ENCODE measurements around the gene ADSS1. TPM values are rescaled to one million over a fixed set of nuclear protein-coding genes. Genes with fewer than 3 reads are reported as not detected.

The ADSS1 gene
- total and polyA plus RNA-seq, 2 donors (not counting 1 experiment from before 2014, with no cell fraction given) = 2.2 to 3.5 TPM

- TF ChIP-seq CTCF (conservative IDR thresholded peaks at IDR 0.05 in 1 of 2, IDR thresholded peaks at IDR 0.05 in 1 of 2; ENCODE audit: low read depth in 1 of 2, low read length in 2 of 2) = no peak
- no peak for TF ChIP-seq EZH2 (IDR thresholded peaks at IDR 0.05; ENCODE audit: low read length, missing control alignments)
- Histone ChIP-seq H4K20me1 (ENCODE audit: control insufficient read depth, extremely low read depth, insufficient read depth, low read length) (no peaks in the 10 kb centered on the region), H3K9ac (ENCODE audit: insufficient read depth, low read length) (no peak overlapping the region), H3K4me2 (ENCODE audit: extremely low read depth, insufficient read depth, low read length) (no peak overlapping the region), H3K4me3 (replicated peaks in 1 of 4; ENCODE audit: control extremely low read depth in 1 of 4, insufficient read depth in 1 of 4, low read depth in 3 of 4, low read length in 4 of 4) (no peak overlapping the region), H3K36me3 (ENCODE audit: control insufficient read depth, insufficient read depth, low read length) (peaks cover 43% of the 10 kb centered on the region), H3K27me3 (ENCODE audit: control insufficient read depth, insufficient read depth, low read length) (no peaks in the 10 kb centered on the region), H3K4me1 (ENCODE audit: control insufficient read depth, extremely low read depth, insufficient read depth, low read length) (peaks cover under 1% of the 10 kb centered on the region), H2AFZ (ENCODE audit: low read length) (no peak overlapping the region), H3K9me3 (ENCODE audit: control insufficient read depth, insufficient read depth, low read depth, low read length) (no peaks in the 10 kb centered on the region), H3K27ac (ENCODE audit: insufficient read depth, low read length) (no peak overlapping the region), H3K79me2 (ENCODE audit: control insufficient read depth, insufficient read depth, low read length) (no peaks in the 10 kb centered on the region)
- DNase-seq (ENCODE audit: low read depth in 2 of 2) = no peak
Measured at GRCh38 chr14:104773505-104774452, 49.8 kb downstream of the ADSS1 start.

- no peaks in the 10 kb centered on the region for H3K9me3 ChIP-seq (ENCODE audit: control insufficient read depth, insufficient read depth, low read depth, low read length)
- H3K9ac ChIP-seq (ENCODE audit: insufficient read depth, low read length) = no peak overlapping the region
- no peaks in the 10 kb centered on the region for H3K27me3 ChIP-seq (ENCODE audit: control insufficient read depth, insufficient read depth, low read length)
- peaks cover 43% of the 10 kb centered on the region for H3K36me3 ChIP-seq (ENCODE audit: control insufficient read depth, insufficient read depth, low read length)
- no peak overlapping the region for H3K27ac ChIP-seq (ENCODE audit: insufficient read depth, low read length)
- H4K20me1 ChIP-seq (ENCODE audit: control insufficient read depth, extremely low read depth, insufficient read depth, low read length) = no peaks in the 10 kb centered on the region
- no peak overlapping the region for H3K4me2 ChIP-seq (ENCODE audit: extremely low read depth, insufficient read depth, low read length)
- DNase-seq (ENCODE audit: low read depth in 2 of 2) = no peak
- H3K79me2 ChIP-seq (ENCODE audit: control insufficient read depth, insufficient read depth, low read length) = no peaks in the 10 kb centered on the region
- TF ChIP-seq CTCF (conservative IDR thresholded peaks at IDR 0.05 in 1 of 2, IDR thresholded peaks at IDR 0.05 in 1 of 2; ENCODE audit: low read depth in 1 of 2, low read length in 2 of 2) (no peak), EZH2 (IDR thresholded peaks at IDR 0.05; ENCODE audit: low read length, missing control alignments) (no peak)
- H3K4me3 ChIP-seq (replicated peaks in 1 of 4; ENCODE audit: control extremely low read depth in 1 of 4, insufficient read depth in 1 of 4, low read depth in 3 of 4, low read length in 4 of 4) = no peak overlapping the region
- no peak overlapping the region for H2AFZ ChIP-seq (ENCODE audit: low read length)
- no peaks in the 10 kb centered on the region for H3K4me1 ChIP-seq (ENCODE audit: control insufficient read depth, extremely low read depth, insufficient read depth, low read length)
Measured at GRCh38 chr14:104774453-104775072, 50.5 kb downstream of the ADSS1 start.

GRCh38 chr14:104775073-104775489 lies 51.1 kb downstream of the ADSS1 start:
- H3K36me3 ChIP-seq (ENCODE audit: control insufficient read depth, insufficient read depth, low read length) = peaks cover 40% of the 10 kb centered on the region

More at GRCh38 chr14:104775073-104775489, 51.1 kb downstream of the ADSS1 start:
- H3K27ac ChIP-seq (ENCODE audit: insufficient read depth, low read length) = no peak overlapping the region
- no peaks in the 10 kb centered on the region for H3K9me3 ChIP-seq (ENCODE audit: control insufficient read depth, insufficient read depth, low read depth, low read length)
- H3K4me1 ChIP-seq (ENCODE audit: control insufficient read depth, extremely low read depth, insufficient read depth, low read length) = no peaks in the 10 kb centered on the region
- TF ChIP-seq EZH2 (IDR thresholded peaks at IDR 0.05; ENCODE audit: low read length, missing control alignments) (no peak), CTCF (conservative IDR thresholded peaks at IDR 0.05 in 1 of 2, IDR thresholded peaks at IDR 0.05 in 1 of 2; ENCODE audit: low read depth in 1 of 2, low read length in 2 of 2) (no peak)
- no peaks in the 10 kb centered on the region for H3K79me2 ChIP-seq (ENCODE audit: control insufficient read depth, insufficient read depth, low read length)
- H2AFZ ChIP-seq (ENCODE audit: low read length) = no peak overlapping the region
- no peak overlapping the region for H3K9ac ChIP-seq (ENCODE audit: insufficient read depth, low read length)
- H3K27me3 ChIP-seq (ENCODE audit: control insufficient read depth, insufficient read depth, low read length) = no peaks in the 10 kb centered on the region
- no peaks in the 10 kb centered on the region for H4K20me1 ChIP-seq (ENCODE audit: control insufficient read depth, extremely low read depth, insufficient read depth, low read length)
- H3K4me2 ChIP-seq (ENCODE audit: extremely low read depth, insufficient read depth, low read length) = no peak overlapping the region
- DNase-seq (ENCODE audit: low read depth in 2 of 2) = no peak
- no peak overlapping the region for H3K4me3 ChIP-seq (replicated peaks in 1 of 4; ENCODE audit: control extremely low read depth in 1 of 4, insufficient read depth in 1 of 4, low read depth in 3 of 4, low read length in 4 of 4)

Data from fibroblast of lung (primary cell).